ENCODE measurements around the gene CNTN4.

Gene CNTN4

DNA sequence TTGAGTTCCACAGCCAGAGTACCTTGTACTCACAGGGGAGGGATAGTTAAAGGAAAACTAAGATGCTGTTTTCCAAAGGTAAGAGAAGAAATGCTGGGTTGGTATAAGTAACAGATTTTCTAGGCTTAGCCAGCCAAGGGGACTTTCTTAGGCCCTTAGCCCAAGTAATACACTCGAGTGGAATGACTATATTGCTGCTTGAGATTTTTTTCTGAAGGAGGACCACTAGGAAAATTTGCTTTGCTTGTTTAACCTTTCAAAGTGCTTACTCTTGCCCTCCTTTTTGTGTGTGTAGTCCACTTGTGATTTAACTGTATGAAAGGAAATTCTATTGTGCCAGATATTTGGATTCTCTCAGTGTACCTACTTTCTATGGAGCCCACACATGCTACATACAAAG is 961.0 kb downstream of the CNTN4 start:
- TF ChIP-seq CTCF (IDR thresholded peaks at IDR 0.05; ENCODE audit: low read length) (no peak), EZH2 (IDR thresholded peaks at IDR 0.05; ENCODE audit: borderline replicate concordance, low read length) (no peak)
- H3K4me1 ChIP-seq (ENCODE audit: insufficient read depth, low read length, severe bottlenecking), result no peaks in the 10 kb centered on the region
- no peak overlapping the region for H3K4me3 ChIP-seq (ENCODE audit: low read depth, low read length, poor library complexity, severe bottlenecking)
- H3K9ac ChIP-seq (ENCODE audit: low read length), result no peak overlapping the region
- H3F3A ChIP-seq (ENCODE audit: insufficient read depth, low read length), result no peaks in the 10 kb centered on the region
- H3K27me3 ChIP-seq (ENCODE audit: insufficient read depth, low read length), result no peaks in the 10 kb centered on the region
- H2AFZ ChIP-seq (ENCODE audit: low read length), result no peak overlapping the region
- no peak overlapping the region for H3K4me2 ChIP-seq (ENCODE audit: low read length)
- no peaks in the 10 kb centered on the region for H3K9me3 ChIP-seq (ENCODE audit: low read length)
- H4K20me1 ChIP-seq (ENCODE audit: insufficient read depth, low read length), result no peaks in the 10 kb centered on the region
- H3K27ac ChIP-seq (ENCODE audit: low read depth, low read length, poor library complexity, severe bottlenecking), result no peak overlapping the region
- H3K9me2 ChIP-seq (ENCODE audit: low read depth, low read length), result no peaks in the 10 kb centered on the region
- H3K79me2 ChIP-seq (ENCODE audit: insufficient read depth, low read length), result no peaks in the 10 kb centered on the region
- H3K36me3 ChIP-seq (ENCODE audit: insufficient read depth, low read length), result no peaks in the 10 kb centered on the region

DNA sequence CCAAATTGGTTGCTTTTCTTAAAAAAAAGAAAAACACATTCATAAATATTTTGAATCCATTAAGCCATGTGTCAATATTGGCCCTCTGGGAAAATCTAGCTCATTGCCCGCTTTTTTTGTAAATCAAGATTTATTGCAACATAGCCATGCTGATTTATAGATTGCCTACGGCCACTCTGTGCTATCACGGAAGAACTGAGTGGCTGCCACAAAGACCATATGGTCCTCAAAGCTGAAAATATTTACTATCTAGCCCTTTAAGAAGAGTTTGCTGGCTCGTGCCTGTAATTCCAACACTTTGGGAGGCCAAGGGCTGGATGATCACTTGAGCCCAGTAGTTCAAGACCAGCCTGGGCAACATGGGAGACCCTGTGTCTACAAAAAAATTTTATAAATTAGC is 965.6 kb downstream of the CNTN4 start:
- Histone ChIP-seq H3K9me3 (ENCODE audit: low read length) (no peaks in the 10 kb centered on the region), H3K4me1 (ENCODE audit: insufficient read depth, low read length, severe bottlenecking) (no peaks in the 10 kb centered on the region), H3K4me3 (ENCODE audit: low read depth, low read length, poor library complexity, severe bottlenecking) (no peak overlapping the region), H3K27me3 (ENCODE audit: insufficient read depth, low read length) (no peaks in the 10 kb centered on the region), H2AFZ (ENCODE audit: low read length) (no peak overlapping the region), H3K9me2 (ENCODE audit: low read depth, low read length) (no peaks in the 10 kb centered on the region), H3K79me2 (ENCODE audit: insufficient read depth, low read length) (no peaks in the 10 kb centered on the region), H3K9ac (ENCODE audit: low read length) (no peak overlapping the region), H3K27ac (ENCODE audit: low read depth, low read length, poor library complexity, severe bottlenecking) (no peak overlapping the region), H3K36me3 (ENCODE audit: insufficient read depth, low read length) (no peaks in the 10 kb centered on the region), H4K20me1 (ENCODE audit: insufficient read depth, low read length) (no peaks in the 10 kb centered on the region), H3K4me2 (ENCODE audit: low read length) (no peak overlapping the region), H3F3A (ENCODE audit: insufficient read depth, low read length) (no peaks in the 10 kb centered on the region)
- TF ChIP-seq EZH2 (IDR thresholded peaks at IDR 0.05; ENCODE audit: borderline replicate concordance, low read length), result no peak
- TF ChIP-seq CTCF (IDR thresholded peaks at IDR 0.05; ENCODE audit: low read length), result no peak

- Histone ChIP-seq H3K4me2 (ENCODE audit: low read length) (no peak overlapping the region), H3K9ac (ENCODE audit: low read length) (no peak overlapping the region), H3K9me3 (ENCODE audit: low read length) (no peaks in the 10 kb centered on the region), H2AFZ (ENCODE audit: low read length) (no peak overlapping the region), H3K9me2 (ENCODE audit: low read depth, low read length) (no peaks in the 10 kb centered on the region), H3K79me2 (ENCODE audit: insufficient read depth, low read length) (no peaks in the 10 kb centered on the region), H3K27me3 (ENCODE audit: insufficient read depth, low read length) (no peaks in the 10 kb centered on the region), H3K27ac (ENCODE audit: low read depth, low read length, poor library complexity, severe bottlenecking) (no peak overlapping the region), H3K36me3 (ENCODE audit: insufficient read depth, low read length) (no peaks in the 10 kb centered on the region), H3F3A (ENCODE audit: insufficient read depth, low read length) (no peaks in the 10 kb centered on the region), H3K4me3 (ENCODE audit: low read depth, low read length, poor library complexity, severe bottlenecking) (no peak overlapping the region), H3K4me1 (ENCODE audit: insufficient read depth, low read length, severe bottlenecking) (no peaks in the 10 kb centered on the region), H4K20me1 (ENCODE audit: insufficient read depth, low read length) (no peaks in the 10 kb centered on the region)
- TF ChIP-seq EZH2 (IDR thresholded peaks at IDR 0.05; ENCODE audit: borderline replicate concordance, low read length), result no peak
- no peak for TF ChIP-seq CTCF (IDR thresholded peaks at IDR 0.05; ENCODE audit: low read length)
Measured at GRCh38 chr3:3065876-3066275, 967.2 kb downstream of the CNTN4 start.
